NCI-H82 treated with DMSO at 0.1 percent for 48 hours (cell line): ENCODE data around the gene NTSR1.

Experiments
- DNase-seq: peaks from one replicate; lab custom pipeline; 2025; ENCODE audit not compliant: unreplicated experiment; lab: John Stamatoyannopoulos, UW

NTSR1 gene

GRCh38 chr20:62723768-62724450 lies 15.3 kb downstream of the NTSR1 start:
- DNase-seq, result no peak

DNA sequence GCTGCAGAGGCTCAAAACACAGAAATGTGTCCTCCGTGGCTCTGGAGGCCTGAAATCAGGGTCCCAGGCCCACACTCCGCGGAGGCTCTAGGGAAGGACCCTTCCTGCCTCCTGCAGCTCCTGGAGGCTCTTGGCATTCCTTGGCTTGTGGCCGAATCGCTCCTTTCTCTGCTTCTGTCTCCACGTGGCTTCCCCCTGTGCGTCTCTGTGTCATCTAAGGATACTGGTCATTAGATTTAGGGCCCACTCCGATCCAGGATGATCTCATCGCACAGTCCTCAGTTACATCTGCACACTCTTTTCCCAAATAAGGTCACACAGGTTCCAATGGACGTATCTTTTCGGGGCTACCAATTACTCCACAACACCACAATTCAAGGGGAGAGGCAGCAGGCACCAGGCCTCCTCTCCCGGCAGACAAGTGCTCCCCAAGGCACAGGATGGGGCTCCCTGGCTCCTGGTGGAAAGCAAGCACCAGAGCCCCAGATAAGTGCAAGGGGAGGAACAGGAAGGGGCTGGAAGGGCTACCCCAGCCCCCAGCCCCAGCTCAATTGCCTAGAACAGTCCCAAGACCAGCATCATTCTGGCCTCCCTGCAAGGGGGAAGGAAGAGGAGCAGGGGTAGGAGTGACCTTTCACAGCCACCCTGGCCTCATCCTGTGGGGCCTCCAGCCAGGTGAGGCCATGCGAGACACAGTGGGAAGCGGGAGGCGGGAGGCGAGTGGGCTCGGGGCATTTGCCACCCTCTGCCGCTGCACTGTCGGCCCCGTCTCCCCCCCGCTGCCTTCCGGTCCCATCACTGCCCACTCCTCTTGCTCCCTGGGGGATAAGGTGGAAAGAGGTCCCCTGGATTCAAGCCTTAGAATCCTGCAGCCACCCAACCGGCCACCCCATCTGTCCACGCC lies 16.3 kb downstream of the NTSR1 start:
- no peak for DNase-seq

GRCh38 chr20:62725596-62726268 lies 17.1 kb downstream of the NTSR1 start:
- no peak for DNase-seq

- DNase-seq, result no peak
Observed at GRCh38 chr20:62726276-62726675, 17.6 kb downstream of the NTSR1 start.

GRCh38 chr20:62726716-62727583 lies 18.3 kb downstream of the NTSR1 start:
- DNase-seq, result no peak

DNA sequence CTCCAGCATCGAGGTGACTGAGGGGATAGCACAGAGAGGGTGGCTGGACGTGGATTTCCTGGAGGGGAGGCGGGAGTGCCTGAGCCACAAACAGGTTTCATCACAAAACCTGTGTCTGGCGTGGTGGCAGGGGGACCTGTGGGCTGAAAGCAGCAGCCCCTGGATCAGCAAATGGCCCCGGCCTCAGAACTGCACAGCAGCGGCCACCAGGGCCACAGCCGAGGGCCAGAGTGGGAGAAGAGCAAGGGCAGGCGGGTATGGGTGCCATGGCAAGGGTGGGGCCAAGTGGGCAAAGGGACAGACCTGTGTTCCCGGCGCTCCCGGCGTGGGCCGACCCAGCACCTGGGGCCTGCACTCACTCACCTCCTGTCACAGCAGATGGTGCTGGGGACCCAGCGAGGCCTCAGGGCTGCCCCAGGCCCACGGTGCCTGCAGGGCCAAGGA lies 19.0 kb downstream of the NTSR1 start:
- no peak for DNase-seq

DNA sequence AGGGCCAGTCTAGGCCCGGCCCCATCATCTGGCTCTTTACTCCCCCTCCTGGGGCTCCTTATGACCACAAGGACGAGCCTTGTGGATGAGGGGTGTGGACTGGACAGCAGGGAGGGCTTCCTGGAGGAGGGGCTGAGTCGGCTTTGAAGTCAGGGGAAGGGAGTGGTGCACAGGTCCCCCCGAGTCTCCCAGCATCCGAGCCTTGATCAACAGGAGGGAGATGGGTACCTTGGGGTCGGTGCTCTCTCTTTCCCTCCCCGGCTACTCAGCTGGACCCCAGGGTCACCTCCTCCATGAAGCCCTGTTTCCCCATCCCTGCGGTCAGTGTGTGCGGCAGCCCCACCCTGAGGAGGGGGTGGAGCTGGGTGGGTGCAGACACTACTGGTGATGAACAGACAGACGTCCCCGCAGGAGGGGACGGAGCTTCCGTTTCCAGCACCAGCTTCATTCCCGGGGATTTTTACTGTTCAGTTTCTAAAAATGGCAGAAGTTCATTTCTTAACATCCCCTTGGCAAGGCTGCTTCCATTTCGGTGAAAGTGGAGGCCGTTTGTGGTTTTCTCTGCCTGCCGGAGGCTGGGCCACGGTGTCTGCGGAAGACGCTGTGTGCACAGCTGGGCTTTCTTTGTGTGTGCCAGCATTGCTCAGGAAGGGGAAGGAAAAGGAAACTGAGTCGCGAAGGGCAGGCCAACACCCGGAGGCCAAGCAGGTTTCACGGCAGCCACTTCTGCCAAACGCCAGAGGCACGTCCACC lies 19.6 kb downstream of the NTSR1 start:
- DNase-seq, result no peak

DNA sequence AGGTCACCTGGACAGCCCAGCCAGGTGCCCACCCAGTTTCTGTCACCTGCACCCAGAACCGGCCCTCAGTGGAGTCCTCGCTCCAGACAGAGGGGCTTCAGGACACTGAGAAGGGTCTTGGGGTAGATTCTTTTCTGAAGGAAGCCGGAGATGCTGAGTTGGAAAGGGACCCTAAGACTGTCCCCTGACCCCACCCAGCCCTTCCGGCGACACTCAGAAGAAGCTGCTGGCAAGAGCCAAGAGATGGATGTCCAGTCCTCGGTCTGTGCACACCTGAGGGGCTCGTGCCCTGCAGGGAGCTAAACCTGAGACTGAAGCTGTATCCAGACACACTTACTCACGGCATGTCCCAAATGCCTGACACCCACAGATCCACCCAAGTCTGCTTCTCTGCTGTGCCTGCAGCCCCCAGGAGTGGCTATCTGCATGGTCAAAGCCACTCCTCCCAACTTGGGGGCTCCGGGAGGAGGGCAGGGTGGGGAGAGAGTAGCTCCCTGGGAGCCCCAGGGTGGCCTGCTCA lies 20.2 kb downstream of the NTSR1 start:
- DNase-seq, result no peak

GRCh38 chr20:62730481-62730880 lies 21.8 kb downstream of the NTSR1 start:
- no peak for DNase-seq

GRCh38 chr20:62732031-62732760 lies 23.6 kb downstream of the NTSR1 start:
- DNase-seq, result no peak

DNA sequence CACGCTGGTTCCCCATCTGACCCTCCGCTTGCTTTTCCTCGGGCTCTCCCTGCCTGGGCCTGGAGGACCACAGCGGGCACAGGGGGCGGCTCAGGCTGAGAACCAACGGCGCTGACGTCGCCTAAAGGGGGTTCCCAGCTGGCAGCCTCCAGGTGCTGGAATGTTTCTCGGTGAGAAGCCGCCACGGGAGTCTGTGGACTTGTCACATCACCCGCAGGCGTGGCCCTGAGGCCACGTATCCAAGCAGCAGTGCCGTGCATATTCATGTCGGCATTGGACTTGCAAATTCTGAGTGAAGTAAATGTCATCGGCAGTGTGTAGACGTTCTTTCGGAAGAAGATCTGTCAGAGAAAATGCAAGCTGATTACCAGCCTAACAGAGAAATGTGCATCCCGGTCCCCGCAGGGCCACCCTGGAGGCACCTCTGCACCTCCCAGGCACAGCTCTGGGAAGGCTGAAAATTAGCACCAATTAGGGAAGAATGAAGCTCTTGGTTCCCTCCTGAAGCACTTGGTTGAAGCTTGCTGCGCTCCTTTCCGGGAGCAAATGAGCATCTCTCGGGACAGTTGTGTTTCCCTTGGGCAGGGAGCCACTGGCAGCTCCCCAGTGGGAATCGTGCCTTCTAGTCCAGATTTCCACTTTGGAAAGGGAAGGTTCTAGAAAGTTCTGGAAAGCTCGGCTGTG lies 24.3 kb downstream of the NTSR1 start:
- no peak for DNase-seq

DNA sequence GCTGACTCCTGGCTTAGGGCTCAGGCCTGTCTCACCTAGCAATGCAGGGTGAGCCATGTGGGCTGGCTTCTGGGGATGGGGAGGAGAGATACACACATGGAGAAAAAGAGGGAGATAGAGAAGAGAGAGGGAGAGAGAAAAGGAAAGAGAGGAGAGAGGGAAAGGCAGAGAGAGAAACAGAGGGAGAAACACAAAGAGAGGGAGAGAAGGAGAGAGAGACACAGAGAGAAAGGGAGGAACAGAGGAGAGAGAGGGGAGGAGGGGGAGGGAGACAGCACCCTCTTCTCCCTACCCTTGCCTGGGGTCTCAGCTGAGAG lies 24.8 kb downstream of the NTSR1 start:
- DNase-seq, result no peak

DNA sequence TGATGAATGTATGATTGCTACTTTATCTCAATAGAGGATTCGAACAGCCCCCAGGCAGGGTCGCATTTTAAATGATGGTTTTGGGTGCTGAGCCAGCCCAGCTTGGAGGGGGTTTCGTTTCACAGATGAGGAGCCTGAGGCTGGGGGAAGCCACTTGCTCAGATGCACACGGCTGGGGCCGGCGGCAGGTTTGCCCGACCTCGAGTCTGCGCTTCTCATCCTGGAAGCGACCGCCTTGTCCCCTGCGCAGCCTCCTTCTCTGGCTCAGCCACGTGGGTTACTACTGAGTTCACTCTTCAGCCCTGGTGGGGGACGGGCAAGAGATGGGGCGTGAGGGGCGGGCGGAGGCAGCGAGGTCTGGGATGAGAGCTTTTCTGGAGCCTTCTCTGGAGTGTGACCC lies 25.3 kb downstream of the NTSR1 start:
- no peak for DNase-seq

- no peak for DNase-seq
Observed at GRCh38 chr20:62734326-62734725, 25.7 kb downstream of the NTSR1 start.

GRCh38 chr20:62734881-62735280 lies 26.2 kb downstream of the NTSR1 start:
- DNase-seq, result no peak

GRCh38 chr20:62735331-62735821 lies 26.7 kb downstream of the NTSR1 start:
- peak; percentile 11 for DNase-seq

GRCh38 chr20:62736026-62736406 lies 27.4 kb downstream of the NTSR1 start:
- DNase-seq, result no peak

GRCh38 chr20:62736407-62737071 lies 27.9 kb downstream of the NTSR1 start:
- no peak for DNase-seq
